SU-DHL-6 (cell line): ENCODE results near the gene FGFR3.
A peak's percentile ranks its signal among the peaks of the same experiment; 100 is the strongest.

Source experiments
- H2AFZ ChIP-seq: fragments of 200-600 bp; sonication (generic); 2 replicates; pipeline ENCODE4 v1.6.1; 2014; ENCODE audit warnings: low read depth, mild to moderate bottlenecking, moderate library complexity, mixed read lengths, antibody characterized with exemption, low read length; ENCODE audit not compliant: severe bottlenecking
- H3F3A ChIP-seq: fragments of 200-600 bp; shearing (Covaris generic); 2 replicates; pipeline ENCODE4 v1.6.0; 2016; ENCODE audit warnings: antibody characterized with exemption, mild to moderate bottlenecking; ENCODE audit not compliant: insufficient read depth
- H3K27ac ChIP-seq: fragments of 200-600 bp; sonication (generic); 2 replicates; pipeline ENCODE4 v1.5.1; 2016; ENCODE audit warnings: low read depth, mild to moderate bottlenecking, low read length, moderate library complexity, mixed read lengths
- H3K27me3 ChIP-seq: fragments of 200-600 bp; sonication (generic), shearing (Covaris generic); 2 replicates; pipeline ENCODE4 v1.6.0; 2014; ENCODE audit warnings: mild to moderate bottlenecking, low read length
- H3K36me3 ChIP-seq: fragments of 200-600 bp; sonication (generic); 2 replicates; pipeline ENCODE4 v1.6.1; 2014; ENCODE audit warnings: mild to moderate bottlenecking, low read length, mixed read lengths
- H3K4me2 ChIP-seq: fragments of 300-600, 200-600 bp; shearing (Covaris generic), sonication (generic); 2 replicates; pipeline ENCODE4 v1.6.0; 2014; ENCODE audit warnings: low read length, low read depth, mild to moderate bottlenecking; ENCODE audit not compliant: poor library complexity, severe bottlenecking
- H3K4me3 ChIP-seq: fragments of 200-600 bp; sonication (generic); 2 replicates; pipeline ENCODE4 v1.5.1; 2014; ENCODE audit warnings: antibody characterized with exemption, low read length, mild to moderate bottlenecking, mixed read lengths; ENCODE audit not compliant: insufficient read depth, poor library complexity, severe bottlenecking
- H3K79me2 ChIP-seq: fragments of 200-600 bp; sonication (generic); 2 replicates; pipeline ENCODE4 v1.6.1; 2014; ENCODE audit warnings: mild to moderate bottlenecking, low read length, moderate library complexity; ENCODE audit not compliant: insufficient read depth
- H3K9ac ChIP-seq: fragments of 200-600 bp; sonication (generic); 2 replicates; pipeline ENCODE4 v1.7.0; 2014; ENCODE audit warnings: mild to moderate bottlenecking, low read length
- H3K9me2 ChIP-seq: fragments of 200-600 bp; sonication (generic); replicated peaks from 2 replicates; pipeline ENCODE4 v1.6.1; 2014; ENCODE audit warnings: low read length; ENCODE audit not compliant: insufficient read depth
- H3K9me3 ChIP-seq: fragments of 200-600 bp; sonication (generic); 2 replicates; pipeline ENCODE4 v1.6.1; 2014; ENCODE audit warnings: low read length, mixed read lengths; ENCODE audit not compliant: insufficient read depth
- H4K20me1 ChIP-seq: fragments of 200-600 bp; sonication (generic); 2 replicates; pipeline ENCODE4 v1.6.1; 2014; ENCODE audit warnings: low read depth, mild to moderate bottlenecking, antibody characterized with exemption, low read length, moderate library complexity, mixed read lengths
- CTCF ChIP-seq: fragments of 200-600 bp; sonication (generic); IDR thresholded peaks from one replicate; pipeline ENCODE4 v1.5.1; 2017; ENCODE audit warnings: antibody characterized with exemption, mild to moderate bottlenecking, low read length, moderate library complexity; ENCODE audit not compliant: insufficient read depth, poor library complexity, severe bottlenecking
- EZH2phosphoT487 ChIP-seq: fragments of 200-600 bp; sonication (generic), shearing (Covaris generic); conservative IDR thresholded peaks from 2 replicates; pipeline ENCODE4 v1.6.1; 2018; ENCODE audit warnings: mild to moderate bottlenecking, antibody characterized with exemption, low read length, moderate library complexity, mixed read lengths

The FGFR3 gene

GRCh38 chr4:1766106-1767060 is 26.7 kb upstream of the FGFR3 start:
- Histone ChIP-seq H2AFZ (no peak overlapping the region), H3K27ac (no peak overlapping the region), H3K27me3 (no peaks in the 10 kb centered on the region), H3K4me3 (no peak overlapping the region), H3F3A (no peaks in the 10 kb centered on the region), H4K20me1 (no peaks in the 10 kb centered on the region), H3K9ac (no peak overlapping the region), H3K36me3 (no peaks in the 10 kb centered on the region), H3K79me2 (no peaks in the 10 kb centered on the region), H3K9me3 (no peaks in the 10 kb centered on the region), H3K9me2 (no peaks in the 10 kb centered on the region), H3K4me2 (no peak overlapping the region)
- TF ChIP-seq CTCF (no peak), EZH2phosphoT487 (no peak)

GRCh38 chr4:1767061-1767769 is 25.9 kb upstream of the FGFR3 start:
- Histone ChIP-seq H4K20me1 (no peaks in the 10 kb centered on the region), H3K27me3 (no peaks in the 10 kb centered on the region), H2AFZ (no peak overlapping the region), H3K27ac (no peak overlapping the region), H3K79me2 (no peaks in the 10 kb centered on the region), H3K9me2 (no peaks in the 10 kb centered on the region), H3K36me3 (no peaks in the 10 kb centered on the region), H3F3A (no peaks in the 10 kb centered on the region), H3K9me3 (no peaks in the 10 kb centered on the region), H3K4me2 (no peak overlapping the region), H3K4me3 (no peak overlapping the region), H3K9ac (no peak overlapping the region)
- TF ChIP-seq EZH2phosphoT487, result no peak
- TF ChIP-seq CTCF, result no peak

- Histone ChIP-seq H3K4me2 (peak overlapping the region; percentile 34), H3K9ac (no peak overlapping the region), H3K27ac (no peak overlapping the region), H3K9me2 (no peaks in the 10 kb centered on the region), H3K27me3 (no peaks in the 10 kb centered on the region), H2AFZ (no peak overlapping the region), H3K4me3 (no peak overlapping the region), H3K9me3 (no peaks in the 10 kb centered on the region), H3K36me3 (no peaks in the 10 kb centered on the region), H3K79me2 (no peaks in the 10 kb centered on the region), H3F3A (no peaks in the 10 kb centered on the region), H4K20me1 (no peaks in the 10 kb centered on the region)
- TF ChIP-seq CTCF (no peak), EZH2phosphoT487 (no peak)
These were observed 25.2 kb upstream of the FGFR3 start for GRCh38 chr4:1767770-1768366.
